SK-N-SH (cell line): ENCODE measurements around the gene VWC2L. TPM values are rescaled to one million over a fixed set of nuclear protein-coding genes. Genes with fewer than 3 reads are reported as not detected.

Experiments
- CTCF ChIA-PET: fragments of 300-600, 350-600 bp; formaldehyde crosslinking; extraction: SDS; loops from one replicate; lab custom pipeline; 2021; lab: Yijun Ruan, JAX
- POLR2A ChIA-PET: fragments of 350-600 bp; sonication (Branson Sonifier 250); formaldehyde crosslinking; extraction: SDS; loops from one replicate; lab custom pipeline; 2020; ENCODE audit warnings: antibody characterized with exemption, inconsistent platforms; lab: Yijun Ruan, JAX
- DNase-seq: peaks from one replicate; pipeline ENCODE4 v3.0.0; 2012
- H2AFZ ChIP-seq: fragments of 200-600 bp; sonication (generic); 2 replicates; pipeline ENCODE4 v1.8.1; 2016; ENCODE audit warnings: antibody characterized with exemption, mild to moderate bottlenecking, low read depth
- H3F3A ChIP-seq: fragments of 200-600 bp; sonication (generic); replicated peaks from 2 replicates; pipeline ENCODE3; 2016; ENCODE audit warnings: antibody characterized with exemption, mild to moderate bottlenecking; ENCODE audit not compliant: insufficient read depth
- H3K27ac ChIP-seq, 2 experiments: fragments of 200-500 bp in 1 of 2; fragments of 200-600 bp in 1 of 2; sonication (Bioruptor generic) in 1 of 2; sonication (generic), shearing (Covaris generic) in 1 of 2; 2 replicates each; pipeline versions ENCODE4 v1.5.1 to v1.6.1; 2014 to 2016; ENCODE audit warnings: low read depth in 2 of 2, inconsistent platforms in 1 of 2, low read length in 1 of 2, mild to moderate bottlenecking in 1 of 2, mixed read lengths in 1 of 2
- H3K27me3 ChIP-seq: fragments of 200-600 bp; sonication (generic), shearing (Covaris generic); 2 replicates; pipeline ENCODE4 v1.6.1; 2016; ENCODE audit warnings: mixed run types; ENCODE audit not compliant: insufficient read depth
- H3K36me3 ChIP-seq, 2 experiments: fragments of 200-500 bp in 1 of 2; fragments of 200-600 bp in 1 of 2; sonication (Bioruptor generic) in 1 of 2; sonication (generic) in 1 of 2; replicated peaks in 1 of 2; 2 replicates each; pipeline versions ENCODE3 to v1.5.1; 2014 to 2016; ENCODE audit warnings: low read length in 1 of 2, mild to moderate bottlenecking in 1 of 2; ENCODE audit not compliant: insufficient read depth in 2 of 2, control insufficient read depth in 1 of 2
- H3K4me1 ChIP-seq, 2 experiments: fragments of 200-500 bp in 1 of 2; fragments of 200-600 bp in 1 of 2; sonication (Bioruptor generic) in 1 of 2; sonication (generic), shearing (Covaris generic) in 1 of 2; 2 replicates each; pipeline versions ENCODE4 v1.5.1 to v1.6.1; 2014 to 2016; ENCODE audit warnings: low read depth in 1 of 2, low read length in 1 of 2, mixed run types in 1 of 2; ENCODE audit not compliant: insufficient read depth in 2 of 2, control insufficient read depth in 1 of 2
- H3K4me2 ChIP-seq: fragments of 200-600 bp; sonication (generic), shearing (Covaris generic); 2 replicates; pipeline ENCODE4 v1.6.1; 2017; ENCODE audit warnings: mixed run types
- H3K4me3 ChIP-seq, 2 experiments: fragments of 200-500 bp in 1 of 2; fragments of 200-600 bp in 1 of 2; sonication (Bioruptor generic) in 1 of 2; sonication (generic), shearing (Covaris generic) in 1 of 2; 2 replicates each; pipeline versions ENCODE4 v1.5.1 to v1.8.1; 2014 to 2016; ENCODE audit warnings: low read depth in 2 of 2, inconsistent platforms in 1 of 2, low read length in 1 of 2, mild to moderate bottlenecking in 1 of 2, mixed read lengths in 1 of 2, moderate library complexity in 1 of 2
- H3K79me2 ChIP-seq: fragments of 200-600 bp; sonication (generic); 2 replicates; pipeline ENCODE4 v1.8.1; 2017; ENCODE audit warnings: mild to moderate bottlenecking; ENCODE audit not compliant: insufficient read depth
- H3K9ac ChIP-seq: fragments of 200-600 bp; sonication (generic); 2 replicates; pipeline ENCODE4 v1.6.1; 2017; ENCODE audit warnings: mixed run types
- H3K9me2 ChIP-seq: fragments of 200-600 bp; sonication (generic); 2 replicates; pipeline ENCODE4 v1.6.1; 2017; ENCODE audit warnings: mixed run types
- H3K9me3 ChIP-seq: fragments of 200-600 bp; sonication (generic); 2 replicates; pipeline ENCODE4 v1.6.1; 2017; ENCODE audit warnings: mixed run types, mild to moderate bottlenecking, moderate library complexity
- H4K20me1 ChIP-seq: fragments of 200-600 bp; sonication (generic); 2 replicates; pipeline ENCODE4 v1.6.1; 2017; ENCODE audit warnings: mild to moderate bottlenecking, mixed run types; ENCODE audit not compliant: insufficient read depth
- FOSL2 ChIP-seq: IDR thresholded peaks from 2 replicates; pipeline ENCODE4 v1.4.0; 2012; ENCODE audit warnings: low read depth, mild to moderate bottlenecking, moderate library complexity, borderline replicate concordance
- GATA2 ChIP-seq: sonication (generic); formaldehyde crosslinking; IDR thresholded peaks from 2 replicates; pipeline ENCODE4 v1.5.0; 2020; ENCODE audit warnings: mild to moderate bottlenecking, missing genetic modification reagents
- MEF2A ChIP-seq: IDR thresholded peaks from 2 replicates; pipeline ENCODE4 v1.4.0; 2012; ENCODE audit warnings: low read depth, borderline replicate concordance
- NFIC ChIP-seq: IDR thresholded peaks from 2 replicates; pipeline ENCODE4 v1.4.0; 2012; ENCODE audit warnings: borderline replicate concordance
- RCOR1 ChIP-seq: fragments of 150-350 bp; IDR thresholded peaks from 2 replicates; pipeline ENCODE4 v1.6.1; 2017; ENCODE audit warnings: antibody characterized with exemption, low read length
- YY1 ChIP-seq: IDR thresholded peaks from 2 replicates; pipeline ENCODE4 v1.4.0; 2012; ENCODE audit warnings: low read depth, mild to moderate bottlenecking
- WGBS: methylation state at CpG from one replicate; pipeline ENCODE4 v1.1.6; 2017; ENCODE audit warnings: low lambda C conversion rate; 5-methylcytosine and 5-hydroxymethylcytosine counted together
- polyA plus RNA-seq, 3 experiments: library from polyadenylated mRNA; depleted of rRNA; stranded (reverse); fragments of >200 nt; gene quantifications; 2 replicates each; pipeline ENCODE4 v1.2.3, GENCODE V29; 2012

The VWC2L gene
- polyA plus RNA-seq, 1 of the 3 experiments (the other 2 are of a cell fraction) = not detected

DNA sequence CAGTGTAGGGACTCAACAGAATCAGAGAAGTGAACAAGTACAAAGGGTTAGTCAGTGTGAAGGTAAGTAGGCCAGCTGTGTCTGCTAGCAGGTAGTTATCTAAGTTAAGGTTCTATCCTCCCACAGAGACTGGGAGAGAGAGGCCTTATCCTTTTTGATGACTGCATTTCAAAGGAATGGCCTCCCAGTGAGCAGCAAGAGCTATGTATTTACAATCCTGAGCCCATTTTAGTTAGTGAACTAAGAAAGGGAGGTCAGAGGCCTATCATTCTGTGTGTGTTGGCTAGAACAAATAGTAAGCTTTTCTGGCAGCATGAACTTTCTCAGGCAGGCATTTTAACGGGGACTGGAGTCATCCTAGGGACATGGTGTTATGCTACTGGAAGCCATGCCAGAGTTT is 182.9 kb downstream of the VWC2L start:
- ChIA-PET POLR2A (no interaction called here), CTCF (interaction anchor here (0.8 kb wide), 2 partner anchors 8 to 29 kb away, joined by 3 read pairs; no protein-coding TSS in a partner anchor)
- Histone ChIP-seq H3K4me3 (no peak overlapping the region), H4K20me1 (no peaks in the 10 kb centered on the region), H3K9me3 (no peaks in the 10 kb centered on the region), H3K4me1 (no peaks in the 10 kb centered on the region; a peak in 1 of 4 replicates), H3K9ac (no peak overlapping the region), H3K79me2 (no peaks in the 10 kb centered on the region), H3K27ac (no peak overlapping the region), H2AFZ (no peak overlapping the region), H3K4me2 (no peak overlapping the region), H3K27me3 (no peaks in the 10 kb centered on the region), H3F3A (no peaks in the 10 kb centered on the region), H3K36me3 (no peaks in the 10 kb centered on the region), H3K9me2 (no peaks in the 10 kb centered on the region)
- no peak for TF ChIP-seq RCOR1
- 30% methylated on average over 1 of the region's 1 CpG for WGBS
- DNase-seq = no peak

DNA sequence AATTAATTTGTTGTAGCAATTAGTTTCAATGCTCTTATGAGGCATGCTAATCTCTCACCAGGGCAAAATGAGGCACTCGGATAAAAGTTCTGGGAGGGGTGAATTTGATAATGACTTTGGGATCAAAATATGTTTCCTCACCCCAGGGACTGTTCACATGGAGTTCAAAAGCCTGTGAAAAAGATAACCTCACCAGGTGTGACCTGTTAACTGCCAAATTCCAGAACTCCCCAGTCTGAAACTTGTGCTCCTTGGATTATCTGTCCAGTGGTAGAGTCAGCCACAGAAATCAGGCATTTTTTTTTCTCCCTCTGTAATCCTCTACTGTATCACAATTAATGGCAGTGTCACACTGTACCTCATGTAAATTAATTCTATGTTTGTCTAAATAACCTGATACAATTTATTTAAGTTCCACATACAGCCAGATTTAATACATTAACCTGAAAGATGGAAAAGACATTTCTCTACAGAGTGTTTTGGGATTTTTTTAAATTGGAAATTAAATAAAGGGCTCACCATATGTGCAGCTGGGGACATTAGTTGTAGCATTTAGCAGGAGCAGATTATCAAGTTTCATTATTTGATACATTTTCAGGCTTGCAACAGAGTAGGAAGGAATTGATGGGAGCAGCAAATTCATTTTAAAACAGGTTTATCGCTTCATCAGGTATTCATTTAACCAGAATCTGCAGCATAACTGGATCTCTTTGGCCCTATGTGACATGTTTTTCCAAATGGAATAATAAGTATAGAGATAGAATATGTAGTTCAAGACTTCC is 191.2 kb downstream of the VWC2L start:
- H3K9me2 ChIP-seq = no peaks in the 10 kb centered on the region
- TF ChIP-seq FOSL2 = no peak
- peak; percentile 36; the same call in 1 of the 2 replicates for TF ChIP-seq RCOR1
- no peak for TF ChIP-seq YY1
- TF ChIP-seq GATA2 (CRISPR knock-in tag) = peak; percentile 61
- TF ChIP-seq NFIC = no peak
- H3K9me3 ChIP-seq = no peaks in the 10 kb centered on the region
- H3K79me2 ChIP-seq = no peaks in the 10 kb centered on the region
- H3K27ac ChIP-seq = no peak overlapping the region
- no peak overlapping the region for H3K4me3 ChIP-seq
- H3K36me3 ChIP-seq = no peaks in the 10 kb centered on the region
- no peak overlapping the region for H3K9ac ChIP-seq
- no peaks in the 10 kb centered on the region for H3F3A ChIP-seq
- H3K4me1 ChIP-seq = peaks cover 0 to 2% of the 10 kb centered on the region in 2 experiments; a peak in 2 of 4 replicates
- H3K4me2 ChIP-seq = no peak overlapping the region
- no peak overlapping the region for H2AFZ ChIP-seq
- ChIA-PET CTCF (no interaction called here), POLR2A (no interaction called here)
- H4K20me1 ChIP-seq = no peaks in the 10 kb centered on the region
- WGBS = 67% methylated on average over 2 of the region's 2 CpGs
- DNase-seq = peak; percentile 11
- no peaks in the 10 kb centered on the region for H3K27me3 ChIP-seq

DNA sequence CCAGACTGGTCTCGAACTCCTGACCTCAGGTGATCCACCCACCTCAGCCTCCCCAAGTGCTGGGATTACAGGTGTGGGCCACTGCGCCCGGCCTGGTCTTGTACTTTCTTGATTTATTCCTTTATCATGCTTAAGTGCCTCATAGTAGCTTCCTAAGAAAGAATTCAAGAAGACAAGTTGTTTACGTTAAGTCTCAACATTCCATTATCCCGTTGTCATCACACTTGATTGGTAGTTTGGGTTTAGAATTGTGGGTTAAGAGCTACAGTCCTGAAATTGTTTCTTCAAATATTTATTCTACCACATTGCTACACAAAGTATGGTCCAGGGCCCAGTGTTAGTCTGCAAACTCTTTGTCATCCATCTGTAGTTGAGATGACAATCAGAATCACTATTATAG is 194.0 kb downstream of the VWC2L start:
- H3K9ac ChIP-seq = no peak overlapping the region
- no peaks in the 10 kb centered on the region for H4K20me1 ChIP-seq
- ChIA-PET CTCF (interaction anchor here (1.5 to 2.4 kb wide), 3 partner anchors 8 to 194 kb away, joined by 4 to 6 read pairs (median 4); partner anchors contain the start of gene VWC2L), POLR2A (no interaction called here)
- no peaks in the 10 kb centered on the region for H3K9me3 ChIP-seq
- 64% methylated on average over 5 of the region's 5 CpGs for WGBS
- no peak overlapping the region for H3K27ac ChIP-seq
- no peak for TF ChIP-seq MEF2A
- H3F3A ChIP-seq = no peaks in the 10 kb centered on the region
- no peak overlapping the region for H2AFZ ChIP-seq
- H3K36me3 ChIP-seq = no peaks in the 10 kb centered on the region
- no peaks in the 10 kb centered on the region for H3K79me2 ChIP-seq
- no peak overlapping the region for H3K4me2 ChIP-seq
- no peaks in the 10 kb centered on the region for H3K27me3 ChIP-seq
- no peaks in the 10 kb centered on the region for H3K9me2 ChIP-seq
- no peak overlapping the region for H3K4me3 ChIP-seq
- DNase-seq = no peak
- H3K4me1 ChIP-seq = peaks cover 0 to 2% of the 10 kb centered on the region in 2 experiments; a peak in 2 of 4 replicates
